Muscle of back (tissue), 11 donors: ENCODE measurements around the gene VWDE. TPM values are rescaled to one million over a fixed set of nuclear protein-coding genes. Genes with fewer than 3 reads are reported as not detected.
"Not testable (repeated sequence)": the region's sequence is repeated elsewhere in the genome, so short reads cannot be mapped to it uniquely, and the experiment has no call there.

Source experiments
- DNase-seq, 3 donors: peaks; one replicate each; pipeline versions ENCODE4 v3.0.0 to v3.0.0-alpha.2; 2013
- polyA plus RNA-seq, 10 donors: library from polyadenylated mRNA; unstranded; fragments of 120-200 nt; gene quantifications; one replicate each; pipeline ENCODE4 v1.2.1, GENCODE V29; 2013; ENCODE audit not compliant: insufficient read length in 10 of 10

The VWDE gene
- polyA plus RNA-seq, 10 donors: 0.69 to 6.8 (median 2.3) TPM

- DNase-seq: no peak
Measured at GRCh38 chr7:12402365-12402725, 1.3 kb downstream of the VWDE start.

DNA sequence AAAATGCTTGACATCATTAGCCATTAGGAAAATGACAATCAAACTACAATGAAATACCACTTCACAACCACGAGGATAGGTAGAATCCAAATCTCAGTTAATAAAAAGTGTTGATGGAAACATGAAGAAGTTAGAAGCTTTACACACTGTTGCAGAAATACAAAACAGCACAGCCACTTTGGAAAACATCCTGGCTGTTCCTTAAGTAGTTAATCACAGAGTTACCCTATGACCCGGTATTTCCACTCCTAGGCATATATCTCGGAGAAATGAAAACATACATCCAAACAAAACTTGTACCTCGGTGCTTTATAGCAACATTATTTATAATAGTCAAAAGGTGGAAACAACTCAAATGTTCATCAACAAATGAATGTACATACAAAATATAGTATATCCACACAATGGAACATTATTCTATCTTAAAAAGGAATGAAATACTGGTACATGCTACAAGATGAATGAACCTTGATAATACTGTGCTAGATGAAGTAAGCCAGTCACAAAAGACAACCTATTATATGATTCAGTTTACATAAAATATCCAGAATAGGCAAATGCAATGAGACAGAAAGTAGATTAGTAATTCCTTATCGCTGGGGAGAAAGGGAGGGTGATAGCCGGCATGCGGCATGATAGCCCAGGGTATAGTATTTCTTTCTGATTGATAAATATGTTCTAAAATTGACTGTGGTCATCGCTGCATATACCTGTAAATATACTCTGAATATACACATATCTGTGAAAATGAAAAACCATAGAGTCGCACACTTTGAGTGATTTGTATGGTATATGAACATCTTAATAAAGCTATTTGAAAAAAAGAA is 1.9 kb downstream of the VWDE start:
- no peak for DNase-seq

GRCh38 chr7:12398186-12398585 is 5.5 kb downstream of the VWDE start:
- no peak for DNase-seq

DNA sequence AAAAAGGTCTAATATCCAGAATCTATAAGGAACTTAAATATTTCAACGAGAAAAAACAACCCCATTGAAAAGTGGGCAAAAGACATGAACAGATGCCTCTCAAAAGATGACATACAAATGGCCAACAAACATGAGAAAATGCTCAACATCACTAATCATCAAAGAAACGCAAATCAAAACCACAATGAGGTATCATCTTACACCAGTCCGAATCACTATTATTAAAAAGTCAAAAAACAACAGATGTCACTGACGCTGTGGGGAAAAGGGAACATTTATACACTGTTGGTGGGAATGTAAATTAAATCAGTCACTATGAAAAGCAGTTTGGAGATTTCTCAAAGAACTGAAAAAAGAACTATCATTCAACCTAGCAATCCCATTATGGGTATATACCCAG is 6.0 kb downstream of the VWDE start:
- DNase-seq: no peak

DNA sequence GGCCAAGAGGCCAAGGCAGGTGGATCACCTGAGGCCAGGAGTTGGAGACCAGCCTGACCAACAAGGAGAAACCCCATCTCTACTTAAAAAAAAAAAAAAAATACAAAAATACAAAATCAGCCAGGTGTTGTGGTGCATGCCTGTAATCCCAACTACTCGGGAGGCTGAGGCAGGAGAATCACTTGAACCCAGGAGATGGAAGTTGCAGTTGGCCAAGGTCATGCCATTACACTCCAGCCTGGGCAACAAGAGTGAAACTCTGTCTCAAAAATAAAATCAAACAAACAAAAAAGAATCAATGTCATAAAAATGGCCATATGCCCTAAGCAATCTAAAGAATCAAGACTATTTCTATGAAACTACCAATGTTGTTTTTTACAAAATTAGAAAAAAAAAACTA is 7.0 kb downstream of the VWDE start:
- DNase-seq: not testable (repeated sequence)

- DNase-seq: no peak
Measured at GRCh38 chr7:12391922-12392615, 11.6 kb downstream of the VWDE start.

DNA sequence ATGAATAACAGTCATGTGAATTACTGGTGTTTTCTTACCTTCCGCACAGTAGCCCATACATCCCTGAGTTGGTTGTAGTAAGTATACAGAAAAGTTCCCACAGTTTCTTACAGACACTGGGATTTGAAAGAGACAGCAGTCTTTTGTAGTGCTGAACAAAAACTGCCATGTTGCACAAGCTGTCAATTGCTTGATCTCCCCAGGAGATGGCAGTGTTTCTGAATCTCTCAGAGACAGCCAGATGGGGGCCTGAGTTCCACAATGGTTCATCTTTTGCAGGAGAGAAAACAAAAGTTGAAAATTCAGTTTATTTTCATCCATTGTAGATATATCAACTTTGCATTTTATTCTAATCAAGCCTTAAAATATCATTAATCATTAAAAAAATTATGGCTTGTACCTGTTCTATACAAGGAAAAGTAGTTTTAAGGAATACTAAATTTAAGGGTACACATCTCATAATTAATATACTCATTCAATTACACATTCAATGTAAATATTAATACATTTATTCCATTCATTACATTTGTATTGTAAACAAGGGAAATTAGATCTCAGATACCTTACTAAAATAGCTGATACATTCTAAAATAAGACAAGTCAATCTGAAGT is 14.5 kb downstream of the VWDE start:
- DNase-seq: peak in 2 of 3 donors; percentile 29 to 50

- peak in 1 of 3 donors; percentile 13 for DNase-seq
Measured at GRCh38 chr7:12386313-12386740, 17.3 kb downstream of the VWDE start.

- no peak for DNase-seq
Measured at GRCh38 chr7:12385364-12385786, 18.3 kb downstream of the VWDE start.

- no peak for DNase-seq
Measured at GRCh38 chr7:12383377-12383776, 20.3 kb downstream of the VWDE start.

DNA sequence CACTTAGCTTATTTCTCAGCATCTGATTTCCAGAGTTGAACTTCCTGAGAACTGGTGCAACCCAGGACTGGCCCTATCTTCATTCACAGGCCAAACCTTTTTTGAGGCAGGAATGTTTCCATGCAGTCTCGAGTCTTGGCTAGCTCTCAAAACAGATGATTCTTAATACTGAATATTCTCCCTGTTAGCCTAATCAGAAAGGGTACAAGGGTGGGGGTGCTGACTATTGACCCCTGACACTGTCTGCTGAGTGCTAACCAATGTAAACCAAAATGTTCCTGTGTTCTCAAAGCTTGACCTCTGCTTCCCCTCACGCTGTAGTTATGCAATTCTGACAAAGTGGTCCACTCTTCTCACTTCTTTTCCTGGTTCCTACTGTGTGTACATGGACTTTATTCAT is 25.3 kb downstream of the VWDE start:
- DNase-seq: peak in 1 of 3 donors; percentile 28

- DNase-seq: peak in 2 of 3 donors; percentile 32 to 46
Measured at GRCh38 chr7:12377406-12377805, 26.3 kb downstream of the VWDE start.

- DNase-seq: no peak
Measured at GRCh38 chr7:12373580-12374263, 29.9 kb downstream of the VWDE start.

DNA sequence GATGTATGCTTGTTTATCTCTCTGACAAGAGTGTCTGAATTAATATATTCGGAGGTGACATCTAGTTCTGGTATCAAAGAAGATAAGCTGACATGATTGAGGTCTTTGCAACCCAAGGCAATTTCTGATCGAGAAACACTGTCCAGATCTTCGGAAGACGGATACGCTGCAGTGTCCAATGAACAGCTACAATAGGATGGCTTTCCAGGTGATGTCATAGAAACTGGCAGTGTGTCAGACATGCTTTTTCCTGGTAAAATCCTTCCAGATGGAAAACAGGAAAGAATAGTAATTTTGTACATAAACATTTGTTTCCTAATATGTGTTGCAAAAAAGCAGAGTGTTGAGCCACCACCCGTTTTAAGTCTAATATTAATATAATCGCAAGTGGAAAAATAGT is 33.4 kb downstream of the VWDE start:
- peak; percentile 49 to 91 (median 83) for DNase-seq

DNA sequence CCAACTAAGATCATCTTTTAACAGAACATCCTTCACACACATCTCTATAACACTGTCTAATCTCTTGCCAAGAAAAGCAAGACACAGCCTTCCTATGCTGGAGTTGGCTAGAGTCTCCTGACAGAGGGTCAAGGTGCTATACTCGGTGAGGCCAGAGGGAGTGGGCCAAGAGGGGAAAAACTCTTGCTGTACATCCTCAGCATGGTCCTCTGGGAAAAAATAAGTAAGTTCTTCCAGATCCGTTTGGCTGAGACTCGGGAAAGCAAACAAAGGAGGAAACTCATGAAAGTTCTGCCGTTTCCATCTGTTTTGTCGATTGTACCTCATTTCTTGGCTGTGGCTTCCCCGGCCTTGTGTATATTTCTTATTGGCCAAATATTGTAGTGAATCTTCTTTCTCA is 33.9 kb downstream of the VWDE start:
- peak; percentile 50 to 94 (median 84) for DNase-seq

DNA sequence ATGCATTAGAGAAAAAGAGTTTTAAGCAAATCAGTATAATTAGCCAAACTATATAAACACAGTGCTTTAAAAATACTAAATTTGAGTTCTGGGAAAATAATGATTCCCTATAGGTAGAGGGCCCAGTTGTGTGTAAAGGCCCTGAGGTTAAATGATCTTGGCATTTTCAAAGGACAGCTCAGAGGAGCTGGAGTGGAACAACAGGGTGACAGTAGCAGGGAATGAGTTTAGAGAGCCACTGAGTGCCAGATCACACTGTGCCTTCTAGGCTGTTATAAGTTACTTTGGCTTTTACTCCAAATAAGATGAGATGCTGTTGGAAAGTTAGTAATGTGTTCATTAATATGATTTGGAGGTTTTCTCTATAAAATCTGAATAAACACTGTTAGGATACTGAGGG is 34.6 kb downstream of the VWDE start:
- no peak for DNase-seq

GRCh38 chr7:12360948-12361347 is 42.7 kb downstream of the VWDE start:
- no peak for DNase-seq

DNA sequence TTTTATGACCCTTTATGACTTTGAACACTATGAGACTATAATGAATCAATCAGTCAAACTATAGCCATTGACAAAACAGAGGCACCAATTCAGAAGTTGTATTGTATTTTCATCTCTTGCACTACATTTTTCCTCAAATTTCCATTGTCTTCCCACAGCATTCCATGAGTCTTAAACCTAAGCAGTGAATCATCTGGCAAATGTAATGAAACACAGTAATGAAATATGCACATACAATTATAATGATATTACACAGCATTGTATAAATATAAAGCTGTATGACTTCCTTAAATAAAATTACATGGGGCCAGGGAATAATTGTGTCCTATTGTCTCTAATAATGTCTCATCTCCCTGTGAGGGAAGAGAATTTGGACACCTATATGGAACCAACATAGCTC is 45.0 kb downstream of the VWDE start:
- no peak for DNase-seq

GRCh38 chr7:12357508-12357907 is 46.2 kb downstream of the VWDE start:
- DNase-seq: no peak

- DNase-seq: no peak
Measured at GRCh38 chr7:12351843-12352242, 51.8 kb downstream of the VWDE start.

GRCh38 chr7:12350971-12351370 is 52.7 kb downstream of the VWDE start:
- no peak for DNase-seq

DNA sequence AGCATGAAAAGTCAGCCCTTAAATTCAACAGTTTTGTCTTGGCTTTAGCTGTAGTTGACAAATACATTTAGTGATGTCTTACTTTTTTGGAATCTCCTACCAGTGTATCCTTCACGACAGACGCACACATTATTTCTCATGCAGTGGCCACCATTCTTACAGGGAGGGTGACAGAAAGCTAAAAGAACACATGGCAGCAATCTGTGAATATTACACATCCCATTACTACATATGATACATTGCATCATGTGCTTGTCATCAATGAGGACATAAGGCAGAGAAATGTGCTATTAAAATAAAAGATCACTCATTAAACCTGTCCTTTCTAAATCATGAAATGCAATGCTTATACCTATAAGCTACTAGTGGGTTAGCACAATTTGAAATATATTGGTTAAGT is 66.6 kb downstream of the VWDE start:
- DNase-seq: no peak
